Astrocyte (in vitro differentiated cells and primary cell): ENCODE measurements around the gene TSPAN4. TPM values are rescaled to one million over a fixed set of nuclear protein-coding genes. Genes with fewer than 3 reads are reported as not detected.

Experiments
- DNase-seq: peaks from one replicate; pipeline ENCODE4 v3.0.0-alpha.2; 2010; ENCODE audit warnings: low read depth
- FAIRE-seq: peaks from 2 replicates; lab custom pipeline; 2011; peaks lifted over from hg19 to GRCh38; lab: Jason Lieb, UNC
- H2AFZ ChIP-seq: 2 replicates; pipeline ENCODE4 v1.6.0; 2012; ENCODE audit warnings: low read depth, low read length, inconsistent platforms
- H3K27ac ChIP-seq: 2 replicates; pipeline ENCODE4 v1.5.1; 2011; ENCODE audit warnings: low read depth, low read length, inconsistent platforms
- H3K27me3 ChIP-seq: 2 replicates; pipeline ENCODE4 v1.6.0; 2011; ENCODE audit warnings: low read length, inconsistent platforms; ENCODE audit not compliant: insufficient read depth
- H3K36me3 ChIP-seq: 2 replicates; pipeline ENCODE4 v1.5.1; 2011; ENCODE audit warnings: low read length, inconsistent platforms; ENCODE audit not compliant: insufficient read depth
- H3K4me1 ChIP-seq: 2 replicates; pipeline ENCODE4 v1.5.1; 2011; ENCODE audit warnings: low read length, inconsistent platforms; ENCODE audit not compliant: insufficient read depth
- H3K4me2 ChIP-seq: 2 replicates; pipeline ENCODE4 v1.6.0; 2012; ENCODE audit warnings: low read length, inconsistent platforms
- H3K4me3 ChIP-seq: 2 replicates; pipeline ENCODE4 v1.5.1; 2011; ENCODE audit warnings: low read depth, mild to moderate bottlenecking, low read length, inconsistent platforms; ENCODE audit not compliant: insufficient read depth
- H3K79me2 ChIP-seq: 2 replicates; pipeline ENCODE4 v1.6.0; 2012; ENCODE audit warnings: mild to moderate bottlenecking, low read length, inconsistent platforms; ENCODE audit not compliant: insufficient read depth
- H3K9ac ChIP-seq: 2 replicates; pipeline ENCODE4 v1.6.0; 2012; ENCODE audit warnings: mild to moderate bottlenecking, low read length, inconsistent platforms
- H3K9me3 ChIP-seq: 2 replicates; pipeline ENCODE4 v1.5.1; 2012; ENCODE audit warnings: low read depth, mild to moderate bottlenecking, low read length, inconsistent platforms; ENCODE audit not compliant: insufficient read depth
- H4K20me1 ChIP-seq: 2 replicates; pipeline ENCODE4 v1.6.0; 2012; ENCODE audit warnings: low read length, inconsistent platforms; ENCODE audit not compliant: insufficient read depth
- H3K27ac Mint-ChIP-seq: one replicate; pipeline ENCODE4 v1.8.0; 2021; ENCODE audit warnings: mild to moderate bottlenecking, mixed read lengths; ENCODE audit not compliant: unreplicated experiment
- H3K27me3 Mint-ChIP-seq: one replicate; pipeline ENCODE4 v1.8.0; 2021; ENCODE audit warnings: low read depth, mixed read lengths; ENCODE audit not compliant: unreplicated experiment
- H3K36me3 Mint-ChIP-seq: one replicate; pipeline ENCODE4 v1.8.0; 2021; ENCODE audit warnings: low read depth, mixed read lengths; ENCODE audit not compliant: unreplicated experiment
- H3K4me1 Mint-ChIP-seq: one replicate; pipeline ENCODE4 v1.8.0; 2021; ENCODE audit warnings: low read depth, mixed read lengths; ENCODE audit not compliant: unreplicated experiment
- H3K4me3 Mint-ChIP-seq: one replicate; pipeline ENCODE4 v1.8.0; 2021; ENCODE audit warnings: mild to moderate bottlenecking, moderate library complexity, mixed read lengths; ENCODE audit not compliant: unreplicated experiment
- H3K9me3 Mint-ChIP-seq: one replicate; pipeline ENCODE4 v1.8.0; 2021; ENCODE audit warnings: mild to moderate bottlenecking, mixed read lengths; ENCODE audit not compliant: unreplicated experiment
- CTCF ChIP-seq: IDR thresholded peaks from 2 replicates; pipeline ENCODE4 v1.5.1; 2011; ENCODE audit warnings: low read depth, mild to moderate bottlenecking, inconsistent platforms, low read length, moderate library complexity; ENCODE audit not compliant: insufficient read depth
- EZH2 ChIP-seq: IDR thresholded peaks from 2 replicates; pipeline ENCODE4 v1.6.1; 2012; ENCODE audit warnings: mild to moderate bottlenecking, low read length, inconsistent platforms; ENCODE audit not compliant: insufficient read depth
- total RNA-seq: library from RNA; stranded (reverse); gene quantifications from 2 replicates; pipeline ENCODE4 v1.2.1, GENCODE V29; 2021

TSPAN4 gene
- total RNA-seq, 1 donor from 2014 or later: 69.5 TPM

GRCh38 chr11:839875-840617 is 2.6 kb upstream of the TSPAN4 start:
- H3K79me2 ChIP-seq: peaks cover 75% of the 10 kb centered on the region
- peak overlapping the region; percentile 88 for H3K4me2 ChIP-seq
- FAIRE-seq: no peak
- Mint-ChIP-seq H3K4me1 (peaks cover 16% of the 10 kb centered on the region), H3K36me3 (peaks cover 6% of the 10 kb centered on the region), H3K4me3 (peak overlapping the region; percentile 89), H3K9me3 (no peaks in the 10 kb centered on the region), H3K27me3 (no peaks in the 10 kb centered on the region), H3K27ac (no peak overlapping the region)
- TF ChIP-seq CTCF (peak; percentile 23), EZH2 (no peak)
- DNase-seq: no peak
- H3K9ac ChIP-seq: peak overlapping the region; percentile 94
- H3K4me1 ChIP-seq: peaks cover 46% of the 10 kb centered on the region
- peak overlapping the region; percentile 97 for H3K4me3 ChIP-seq
- no peak overlapping the region for H3K27ac ChIP-seq
- peaks cover 19% of the 10 kb centered on the region for H3K36me3 ChIP-seq
- H4K20me1 ChIP-seq: peaks cover 71% of the 10 kb centered on the region
- no peak overlapping the region for H2AFZ ChIP-seq
- H3K27me3 ChIP-seq: no peaks in the 10 kb centered on the region
- no peaks in the 10 kb centered on the region for H3K9me3 ChIP-seq

GRCh38 chr11:841981-842369 is 677 bp upstream of the TSPAN4 start:
- Mint-ChIP-seq H3K27me3 (no peaks in the 10 kb centered on the region), H3K36me3 (peaks cover 6% of the 10 kb centered on the region), H3K4me1 (peaks cover 20% of the 10 kb centered on the region), H3K27ac (peak overlapping the region; percentile 77), H3K4me3 (peak overlapping the region; percentile 89), H3K9me3 (no peaks in the 10 kb centered on the region)
- peak overlapping the region; percentile 97 for H3K4me3 ChIP-seq
- peaks cover 16% of the 10 kb centered on the region for H3K36me3 ChIP-seq
- DNase-seq (no peak), FAIRE-seq (no peak)
- H3K27me3 ChIP-seq: no peaks in the 10 kb centered on the region
- peak overlapping the region; percentile 94 for H3K9ac ChIP-seq
- peaks cover 75% of the 10 kb centered on the region for H4K20me1 ChIP-seq
- peak overlapping the region; percentile 88 for H3K4me2 ChIP-seq
- H3K79me2 ChIP-seq: peaks cover 75% of the 10 kb centered on the region
- H2AFZ ChIP-seq: no peak overlapping the region
- no peak for TF ChIP-seq CTCF
- TF ChIP-seq EZH2: no peak
- peaks cover 55% of the 10 kb centered on the region for H3K4me1 ChIP-seq
- no peaks in the 10 kb centered on the region for H3K9me3 ChIP-seq
- peak overlapping the region; percentile 93 for H3K27ac ChIP-seq
